HuH-7 (cell line): ENCODE results near the gene ASF1B.

Source experiments
- DNase-seq: peaks from one replicate; pipeline ENCODE4 v3.0.0; 2011; ENCODE audit warnings: low spot score

Gene ASF1B

GRCh38 chr19:14135985-14136508 lies 342 bp downstream of the ASF1B start:
- DNase-seq: no peak

- DNase-seq: no peak
Observed at GRCh38 chr19:14135355-14135754, 1.0 kb downstream of the ASF1B start.

DNA sequence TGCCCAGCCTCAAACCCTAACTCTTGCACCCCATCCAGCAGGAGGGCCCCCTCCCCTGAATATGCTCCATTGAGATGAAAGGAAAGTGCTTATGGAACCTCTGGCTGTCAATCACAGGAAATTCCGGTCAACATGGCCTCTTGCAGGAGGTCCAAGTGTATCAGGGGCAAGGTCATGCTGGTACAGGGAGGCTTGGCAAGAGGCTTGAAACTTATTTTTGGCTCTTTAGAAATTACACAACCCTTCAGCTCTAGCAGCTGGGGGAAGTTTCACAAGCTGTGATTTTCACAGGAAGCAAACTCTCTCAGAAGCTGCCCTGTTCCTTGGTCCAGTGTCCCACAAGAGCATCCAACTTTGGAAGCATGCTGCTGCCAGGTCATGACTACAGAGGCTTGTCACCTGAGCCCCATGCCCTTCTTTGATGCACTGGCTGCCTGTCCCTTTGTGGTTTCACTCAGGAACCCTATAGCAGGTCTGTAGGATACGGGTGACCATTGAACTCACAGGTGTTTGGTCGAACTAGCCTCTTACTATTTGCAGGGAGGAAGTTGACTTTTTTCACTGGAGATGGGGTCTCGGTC lies 8.4 kb downstream of the ASF1B start:
- DNase-seq: no peak

GRCh38 chr19:14127176-14127575 lies 9.2 kb downstream of the ASF1B start:
- DNase-seq: no peak

DNA sequence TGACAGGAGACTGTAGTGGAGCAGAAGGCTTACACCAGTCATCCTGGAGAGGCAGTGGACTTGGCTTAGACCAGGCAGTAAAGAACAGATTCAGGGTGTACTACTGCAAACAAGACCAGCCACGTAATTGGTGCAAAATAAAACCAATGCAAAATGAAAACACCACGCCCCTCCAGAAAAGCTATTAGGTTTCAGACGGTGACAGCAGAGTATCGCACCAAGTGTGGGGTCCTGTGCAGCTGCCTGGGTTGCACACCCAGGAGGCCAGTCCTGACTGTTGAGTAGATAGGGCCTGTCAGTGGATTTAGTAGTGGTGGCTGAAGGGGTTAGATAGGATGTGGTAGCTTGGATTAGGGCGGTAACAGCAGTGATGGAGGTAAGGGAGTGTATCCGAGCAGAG lies 13.5 kb downstream of the ASF1B start:
- DNase-seq: no peak

DNA sequence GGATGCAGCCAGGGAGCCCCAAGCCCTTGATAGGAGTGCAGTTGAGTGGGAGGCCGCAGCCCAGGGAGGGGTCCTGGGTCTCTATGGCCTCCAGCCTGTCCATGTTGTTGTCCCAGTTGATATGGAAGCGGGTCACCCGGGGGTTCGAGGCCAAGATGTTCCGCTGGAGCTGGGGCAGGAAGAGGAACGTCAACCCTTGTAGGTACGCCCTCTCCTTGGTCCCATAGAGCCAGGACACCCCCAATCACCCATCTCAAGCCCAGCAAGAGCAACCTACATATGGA lies 15.9 kb downstream of the ASF1B start:
- DNase-seq: no peak

DNA sequence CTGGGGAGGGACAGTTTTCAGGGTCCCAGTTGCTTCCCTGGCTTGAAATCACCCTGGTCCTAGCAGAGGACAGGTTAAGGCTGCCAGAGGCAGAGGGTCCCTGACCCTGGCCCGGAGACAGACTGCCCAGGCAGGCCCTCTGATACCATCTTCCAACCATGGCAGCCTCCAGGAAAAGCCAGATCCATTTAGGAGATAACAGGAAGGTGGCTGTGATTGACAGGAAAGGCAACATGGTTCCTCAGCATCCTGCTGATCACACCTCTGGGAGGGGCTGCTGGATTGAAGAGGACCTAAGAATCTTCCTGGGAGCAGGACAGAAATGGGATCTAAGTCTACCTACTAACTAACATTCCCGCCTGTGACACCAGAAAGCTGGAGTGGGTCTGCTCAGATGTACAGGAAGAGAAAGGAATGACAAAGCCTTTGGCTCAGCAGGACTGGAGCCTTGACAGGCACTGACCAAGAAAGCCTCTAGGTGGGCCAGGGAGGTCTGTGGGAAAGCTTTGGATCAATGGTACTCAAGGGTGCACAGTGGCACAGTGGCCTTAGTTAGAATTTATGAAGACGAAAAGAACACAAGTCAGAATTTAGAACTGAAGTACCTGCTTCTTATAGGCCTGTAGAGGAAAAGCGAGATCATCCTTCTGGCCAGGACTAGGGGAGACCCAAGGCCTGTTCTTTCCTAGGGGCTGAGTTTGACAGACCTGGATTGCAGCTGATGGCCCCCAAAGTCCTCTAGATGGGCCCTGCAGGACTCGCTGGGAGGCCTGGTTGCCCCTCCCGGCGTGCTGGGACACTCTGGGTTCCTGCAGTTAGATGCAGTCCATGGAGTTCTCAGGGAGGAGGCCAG lies 16.5 kb downstream of the ASF1B start:
- no peak for DNase-seq

- DNase-seq: no peak
Observed at GRCh38 chr19:14119146-14119545, 17.2 kb downstream of the ASF1B start.

GRCh38 chr19:14118165-14119051 lies 18.0 kb downstream of the ASF1B start:
- no peak for DNase-seq

GRCh38 chr19:14117668-14118164 lies 18.7 kb downstream of the ASF1B start, which contains the start of gene PRKACA:
Gene PRKACA (minus strand): TSS chr19:14117762. CDS start chr19:14117547, 215 bp downstream.
- peak; percentile 98 for DNase-seq

DNA sequence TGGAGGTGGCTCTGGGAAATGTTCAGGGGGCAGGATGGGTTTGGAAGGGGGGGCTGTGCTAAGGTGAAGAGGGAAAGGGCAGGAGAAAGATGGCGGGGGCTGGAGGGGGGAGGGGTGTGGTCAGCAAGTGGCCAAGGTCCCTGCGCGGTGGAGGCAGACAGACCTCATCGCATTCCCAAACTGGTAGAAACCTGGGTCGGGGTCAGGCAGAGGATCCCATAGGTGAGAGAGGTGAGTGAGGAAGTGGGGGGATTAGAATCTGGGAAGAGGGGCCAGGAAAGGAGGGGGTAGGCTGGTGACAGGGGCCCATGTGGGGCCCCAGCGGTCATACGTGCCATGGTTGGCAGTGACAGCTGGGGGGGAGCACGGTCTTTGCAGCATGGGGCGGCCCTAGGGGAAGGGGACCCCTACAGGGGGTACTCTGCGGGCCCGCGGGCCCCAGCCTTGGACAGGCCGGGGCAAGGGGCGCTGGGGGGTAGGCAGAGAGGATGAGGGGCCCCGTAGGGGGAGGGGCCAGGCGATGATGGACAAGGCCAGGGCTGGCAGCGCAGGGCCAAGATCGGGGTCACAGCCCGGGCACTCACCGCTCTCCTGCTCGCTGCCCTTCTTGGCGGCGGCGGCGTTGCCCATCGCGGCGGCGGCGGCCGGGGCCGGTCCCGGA lies 19.3 kb downstream of the ASF1B start:
- DNase-seq: no peak

GRCh38 chr19:14116525-14116917 lies 19.9 kb downstream of the ASF1B start:
- no peak for DNase-seq

DNA sequence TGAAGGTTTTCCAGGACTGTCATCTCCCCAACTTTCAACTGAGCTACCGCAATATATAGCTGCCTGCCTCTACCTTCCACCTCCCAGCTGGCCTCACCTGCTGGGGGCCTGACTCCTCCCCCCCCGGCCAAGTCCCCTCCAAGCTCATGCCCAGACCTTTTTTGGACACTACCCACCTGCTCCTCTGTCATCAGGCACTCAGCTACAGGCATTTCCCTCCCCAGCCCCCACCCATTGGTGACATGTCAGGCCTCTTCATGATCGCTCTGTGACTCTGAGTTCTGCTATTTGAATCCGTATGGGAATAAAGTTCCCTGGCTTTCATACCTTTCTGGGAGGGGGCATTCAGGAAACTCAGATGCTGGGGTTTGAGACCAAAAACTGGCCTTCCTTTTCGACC lies 20.6 kb downstream of the ASF1B start:
- DNase-seq: no peak

GRCh38 chr19:14114854-14115253 lies 21.5 kb downstream of the ASF1B start:
- DNase-seq: peak; percentile 59

DNA sequence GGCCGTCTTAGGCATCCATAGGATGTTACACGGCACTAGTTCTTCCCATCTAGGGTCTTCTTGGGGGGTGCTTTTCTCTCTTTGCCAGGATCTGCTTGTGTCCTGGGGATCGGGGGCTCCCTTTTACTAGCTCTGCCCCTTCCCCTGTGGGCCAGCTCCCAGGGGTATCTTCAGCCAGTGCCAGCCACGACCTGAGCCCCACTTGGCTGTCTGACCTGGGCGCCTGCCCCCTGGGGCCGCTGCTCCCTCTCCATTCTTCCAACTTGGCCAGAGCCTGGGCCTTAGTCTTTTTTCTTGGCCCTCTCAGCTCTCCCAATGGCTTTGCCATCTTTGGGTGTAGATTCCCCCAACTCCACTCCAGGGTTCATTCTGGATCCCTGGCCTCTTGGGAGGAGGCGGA lies 21.9 kb downstream of the ASF1B start:
- DNase-seq: no peak

GRCh38 chr19:14113762-14114414 lies 22.5 kb downstream of the ASF1B start:
- DNase-seq: no peak

GRCh38 chr19:14112809-14113385 lies 23.5 kb downstream of the ASF1B start:
- DNase-seq: no peak

- no peak for DNase-seq
Observed at GRCh38 chr19:14112051-14112808, 24.2 kb downstream of the ASF1B start.

GRCh38 chr19:14111486-14111885 lies 24.9 kb downstream of the ASF1B start:
- no peak for DNase-seq

- DNase-seq: no peak
Observed at GRCh38 chr19:14110650-14111049, 25.7 kb downstream of the ASF1B start.
